Stimulated activated CD8-positive, alpha-beta memory T cell treated with anti-CD3 and anti-CD28 coated beads, Interleukin-15, amount 100 ng/mL, for 1 hour (primary cell): ENCODE data around the gene IVD.

Source experiments
- DNase-seq: peaks from one replicate; pipeline ENCODE4 v3.0.0-alpha.2; 2020; ENCODE audit warnings: low read depth

IVD gene

GRCh38 chr15:40414816-40415215 is 9.2 kb downstream of the IVD start:
- DNase-seq = no peak

- DNase-seq = no peak
Observed at GRCh38 chr15:40415226-40415625, 9.6 kb downstream of the IVD start.

- no peak for DNase-seq
Observed at GRCh38 chr15:40416056-40416455, 10.5 kb downstream of the IVD start.

- no peak for DNase-seq
Observed at GRCh38 chr15:40418126-40418525, 12.5 kb downstream of the IVD start.

GRCh38 chr15:40420071-40420713 is 14.6 kb downstream of the IVD start:
- no peak for DNase-seq

- DNase-seq = no peak
Observed at GRCh38 chr15:40420793-40421192, 15.2 kb downstream of the IVD start.

- DNase-seq = peak; percentile 70
Observed at GRCh38 chr15:40421246-40422157, 15.9 kb downstream of the IVD start.

GRCh38 chr15:40424483-40425115 is 19.0 kb downstream of the IVD start:
- no peak for DNase-seq

GRCh38 chr15:40425681-40426080 is 20.1 kb downstream of the IVD start:
- no peak for DNase-seq

GRCh38 chr15:40427188-40427587 is 21.6 kb downstream of the IVD start:
- no peak for DNase-seq

- DNase-seq = no peak
Observed at GRCh38 chr15:40428185-40428584, 22.6 kb downstream of the IVD start.

- DNase-seq = no peak
Observed at GRCh38 chr15:40429068-40429710, 23.6 kb downstream of the IVD start.

- no peak for DNase-seq
Observed at GRCh38 chr15:40430271-40430805, 24.7 kb downstream of the IVD start.

- DNase-seq = no peak
Observed at GRCh38 chr15:40435023-40435709, 29.6 kb downstream of the IVD start.

GRCh38 chr15:40435710-40436089 is 30.1 kb downstream of the IVD start:
- DNase-seq = no peak

- DNase-seq = no peak
Observed at GRCh38 chr15:40436116-40436891, 30.7 kb downstream of the IVD start.

- DNase-seq = no peak
Observed at GRCh38 chr15:40436892-40437751, 31.5 kb downstream of the IVD start.

GRCh38 chr15:40437752-40438687 is 32.4 kb downstream of the IVD start:
- DNase-seq = no peak

GRCh38 chr15:40438712-40439111 is 33.1 kb downstream of the IVD start:
- DNase-seq = no peak
